Activated CD4-positive, alpha-beta memory T cell treated with anti-CD3 and anti-CD28 coated beads for 36 hours (primary cell): Measurements from ENCODE around the gene ACAP3. TPM values are rescaled to one million over a fixed set of nuclear protein-coding genes. Genes with fewer than 3 reads are reported as not detected.
A peak's percentile ranks its signal among the peaks of the same experiment; 100 is the strongest.

Source experiments
- CTCF ChIA-PET: fragments of 350-600 bp; sonication (Branson Sonifier 250); formaldehyde crosslinking; loops from one replicate; lab custom pipeline; 2021; ENCODE audit warnings: antibody characterized with exemption, inconsistent platforms; lab: Charles Lee
- POLR2A ChIA-PET: fragments of 350-600 bp; sonication (Branson Sonifier 250); formaldehyde crosslinking; loops from one replicate; lab custom pipeline; 2021; ENCODE audit warnings: antibody characterized with exemption; lab: Charles Lee
- DNase-seq: peaks from one replicate; pipeline ENCODE4 v3.0.0-alpha.2; 2020
- H3K27ac Mint-ChIP-seq: one replicate; pipeline ENCODE4 v1.8.0; 2021; ENCODE audit warnings: mixed read lengths
- H3K27me3 Mint-ChIP-seq: one replicate; pipeline ENCODE4 v1.8.0; 2021; ENCODE audit warnings: mixed read lengths
- H3K36me3 Mint-ChIP-seq: one replicate; pipeline ENCODE4 v1.8.0; 2021; ENCODE audit warnings: mixed read lengths
- H3K4me1 Mint-ChIP-seq: one replicate; pipeline ENCODE4 v1.8.0; 2021; ENCODE audit warnings: low read depth, mixed read lengths
- H3K4me3 Mint-ChIP-seq: one replicate; pipeline ENCODE4 v1.8.0; 2021; ENCODE audit warnings: mild to moderate bottlenecking, mixed read lengths
- H3K9me3 Mint-ChIP-seq: one replicate; pipeline ENCODE4 v1.8.0; 2021; ENCODE audit warnings: mixed read lengths
- intact Hi-C: fragments of 100-400 bp; cut with micrococcal nuclease; formaldehyde crosslinking; loops from one replicate; pipeline ENCODE4 v1.15.1; 2023
- total RNA-seq, 2 experiments: library from RNA; stranded (reverse); gene quantifications; one replicate each; pipeline ENCODE4 v1.2.3, GENCODE V29; 2021

ACAP3 gene
- total RNA-seq, 2 experiments from 2014 or later: 31.8 to 32.0 TPM

GRCh38 chr1:1308756-1309250, 1.1 kb upstream of the ACAP3 start:
- Mint-ChIP-seq H3K4me3 (peak overlapping the region; percentile 78), H3K9me3 (no peaks in the 10 kb centered on the region), H3K4me1 (peaks cover 29% of the 10 kb centered on the region), H3K36me3 (peaks cover 8% of the 10 kb centered on the region), H3K27me3 (no peaks in the 10 kb centered on the region), H3K27ac (peak overlapping the region; percentile 70)
- intact Hi-C loops: loop anchor here (1.0 to 5.0 kb wide), 7 partner anchors 37 to 276 kb away; partner anchors contain the start of genes AURKAIP1, B3GALT6, C1orf159 and DVL1
- ChIA-PET POLR2A (interaction anchor here (0.6 kb wide), 1 partner anchor 80 kb away, joined by 3 read pairs; no protein-coding TSS in a partner anchor), CTCF (interaction anchor here (1.1 to 1.3 kb wide), 2 partner anchors 186 to 324 kb away, joined by 4 read pairs; no protein-coding TSS in a partner anchor)
- no peak for DNase-seq

GRCh38 chr1:1307261-1307922, 338 bp downstream of the ACAP3 start:
- peak; percentile 29 for DNase-seq
- Mint-ChIP-seq H3K27me3 (no peaks in the 10 kb centered on the region), H3K27ac (no peak overlapping the region), H3K4me3 (peak overlapping the region; percentile 81), H3K36me3 (peaks cover 3% of the 10 kb centered on the region), H3K4me1 (peaks cover 29% of the 10 kb centered on the region), H3K9me3 (no peaks in the 10 kb centered on the region)
- ChIA-PET POLR2A (no interaction called here), CTCF (interaction anchor here (0.9 kb wide), 2 partner anchors 86 to 185 kb away, joined by 3 to 4 read pairs; no protein-coding TSS in a partner anchor)
- intact Hi-C loops: loop anchor here (5.0 kb wide), 4 partner anchors 35 to 190 kb away; partner anchors contain the start of genes AURKAIP1, C1orf159 and UBE2J2

- Mint-ChIP-seq H3K27me3 (no peaks in the 10 kb centered on the region), H3K36me3 (peaks cover 3% of the 10 kb centered on the region), H3K27ac (peak overlapping the region; percentile 64), H3K4me1 (peaks cover 29% of the 10 kb centered on the region), H3K4me3 (peak overlapping the region; percentile 81), H3K9me3 (no peaks in the 10 kb centered on the region)
- CTCF ChIA-PET: interaction anchor here (0.9 kb wide), 2 partner anchors 87 to 184 kb away, joined by 3 to 4 read pairs; no protein-coding TSS in a partner anchor
- no peak for DNase-seq
- POLR2A ChIA-PET: no interaction called here
- intact Hi-C loops: loop anchor here (5.0 kb wide), 4 partner anchors 34 to 189 kb away; partner anchors contain the start of genes AURKAIP1, C1orf159 and UBE2J2
These were observed 969 bp downstream of the ACAP3 start for GRCh38 chr1:1306661-1307260.

- Mint-ChIP-seq H3K36me3 (peaks cover 3% of the 10 kb centered on the region), H3K27me3 (no peaks in the 10 kb centered on the region), H3K9me3 (no peaks in the 10 kb centered on the region), H3K4me3 (peak overlapping the region; percentile 81), H3K4me1 (peaks cover 29% of the 10 kb centered on the region), H3K27ac (peak overlapping the region; percentile 64)
- CTCF ChIA-PET: interaction anchor here (0.9 to 1.1 kb wide), 3 partner anchors 16 to 184 kb away, joined by 3 to 4 read pairs (median 3); no protein-coding TSS in a partner anchor
- intact Hi-C loops: loop anchor here (5.0 kb wide), 4 partner anchors 34 to 189 kb away; partner anchors contain the start of genes AURKAIP1, C1orf159 and UBE2J2
- DNase-seq: peak; percentile 34
- POLR2A ChIA-PET: no interaction called here
These were observed 1.6 kb downstream of the ACAP3 start for GRCh38 chr1:1306070-1306660.

- Mint-ChIP-seq H3K9me3 (no peaks in the 10 kb centered on the region), H3K36me3 (no peaks in the 10 kb centered on the region), H3K27ac (peak overlapping the region; percentile 64), H3K27me3 (no peaks in the 10 kb centered on the region), H3K4me3 (peak overlapping the region; percentile 81), H3K4me1 (peaks cover 26% of the 10 kb centered on the region)
- intact Hi-C loops: loop anchor here (5.0 kb wide), 4 partner anchors 33 to 188 kb away; partner anchors contain the start of genes AURKAIP1, C1orf159 and UBE2J2
- CTCF ChIA-PET: interaction anchor here (1.1 to 1.3 kb wide), 2 partner anchors 15 to 184 kb away, joined by 3 to 6 read pairs; no protein-coding TSS in a partner anchor
- DNase-seq: peak; percentile 73
- POLR2A ChIA-PET: no interaction called here
These were observed 2.2 kb downstream of the ACAP3 start for GRCh38 chr1:1305300-1306069.

GRCh38 chr1:1304331-1305299, 3.1 kb downstream of the ACAP3 start:
- H3K36me3 Mint-ChIP-seq: no peaks in the 10 kb centered on the region
- no peaks in the 10 kb centered on the region for H3K27me3 Mint-ChIP-seq
- H3K9me3 Mint-ChIP-seq: no peaks in the 10 kb centered on the region
- CTCF ChIA-PET: interaction anchor here (1.1 to 1.3 kb wide), 2 partner anchors 14 to 183 kb away, joined by 3 to 6 read pairs; no protein-coding TSS in a partner anchor
- H3K4me1 Mint-ChIP-seq: peaks cover 24% of the 10 kb centered on the region
- POLR2A ChIA-PET: interaction anchor here (0.5 kb wide), 1 partner anchor 936 kb away, joined by 4 read pairs; no protein-coding TSS in a partner anchor
- no peak overlapping the region for H3K27ac Mint-ChIP-seq
- no peak for DNase-seq
- intact Hi-C loops: loop anchor here (5.0 kb wide), 4 partner anchors 32 to 187 kb away; partner anchors contain the start of genes AURKAIP1, C1orf159 and UBE2J2
- no peak overlapping the region for H3K4me3 Mint-ChIP-seq

- H3K36me3 Mint-ChIP-seq: no peaks in the 10 kb centered on the region
- no peaks in the 10 kb centered on the region for H3K9me3 Mint-ChIP-seq
- CTCF ChIA-PET: no interaction called here
- POLR2A ChIA-PET: no interaction called here
- intact Hi-C loops: no loop called here
- DNase-seq: no peak
- no peaks in the 10 kb centered on the region for H3K27me3 Mint-ChIP-seq
- no peak overlapping the region for H3K4me3 Mint-ChIP-seq
- H3K4me1 Mint-ChIP-seq: peaks cover 20% of the 10 kb centered on the region
- no peak overlapping the region for H3K27ac Mint-ChIP-seq
These were observed 4.0 kb downstream of the ACAP3 start for GRCh38 chr1:1303736-1304135.

GRCh38 chr1:1302951-1303509, 4.7 kb downstream of the ACAP3 start:
- no peak for DNase-seq
- CTCF ChIA-PET: no interaction called here
- no peak overlapping the region for H3K27ac Mint-ChIP-seq
- POLR2A ChIA-PET: no interaction called here
- H3K36me3 Mint-ChIP-seq: no peaks in the 10 kb centered on the region
- H3K27me3 Mint-ChIP-seq: no peaks in the 10 kb centered on the region
- intact Hi-C loops: no loop called here
- no peak overlapping the region for H3K4me3 Mint-ChIP-seq
- H3K4me1 Mint-ChIP-seq: peaks cover 20% of the 10 kb centered on the region
- H3K9me3 Mint-ChIP-seq: no peaks in the 10 kb centered on the region

GRCh38 chr1:1302006-1302430, 5.7 kb downstream of the ACAP3 start:
- Mint-ChIP-seq H3K9me3 (no peaks in the 10 kb centered on the region), H3K4me1 (peaks cover 18% of the 10 kb centered on the region), H3K27me3 (no peaks in the 10 kb centered on the region), H3K4me3 (no peak overlapping the region), H3K36me3 (no peaks in the 10 kb centered on the region), H3K27ac (no peak overlapping the region)
- CTCF ChIA-PET: no interaction called here
- intact Hi-C loops: no loop called here
- POLR2A ChIA-PET: no interaction called here
- DNase-seq: no peak

GRCh38 chr1:1300352-1300739, 7.4 kb downstream of the ACAP3 start:
- ChIA-PET CTCF (interaction anchor here (0.9 to 1.1 kb wide), 2 partner anchors 13 to 309 kb away, joined by 3 to 4 read pairs; no protein-coding TSS in a partner anchor), POLR2A (no interaction called here)
- H3K36me3 Mint-ChIP-seq: no peaks in the 10 kb centered on the region
- H3K4me3 Mint-ChIP-seq: no peak overlapping the region
- intact Hi-C loops: no loop called here
- H3K4me1 Mint-ChIP-seq: peaks cover 4% of the 10 kb centered on the region
- no peak overlapping the region for H3K27ac Mint-ChIP-seq
- no peak for DNase-seq
- no peaks in the 10 kb centered on the region for H3K27me3 Mint-ChIP-seq
- no peaks in the 10 kb centered on the region for H3K9me3 Mint-ChIP-seq
